ENCODE results near the gene RUSC1.

The RUSC1 gene

GRCh38 chr1:155309423-155310021 lies 11.2 kb upstream of the RUSC1 start:
- H3K27me3 ChIP-seq (ENCODE audit: control insufficient read depth in 1 of 2, insufficient read depth in 2 of 2, low read length in 2 of 2), result no peaks in the 10 kb centered on the region
- peak overlapping the region; percentile 91 to 96 for H3K9ac ChIP-seq (ENCODE audit: low read length in 2 of 2)
- peak overlapping the region; percentile 92 to 98 for H3K4me3 ChIP-seq (ENCODE audit: low read length in 2 of 2)
- H3K27ac ChIP-seq (ENCODE audit: low read length), result peak overlapping the region; percentile 46
- no peaks in the 10 kb centered on the region for H3K9me3 ChIP-seq (ENCODE audit: control insufficient read depth in 2 of 2, low read length in 2 of 2)
- H3K4me1 ChIP-seq (ENCODE audit: control insufficient read depth, insufficient read depth, low read length), result peaks cover 17% of the 10 kb centered on the region
- H3K36me3 ChIP-seq (ENCODE audit: control insufficient read depth in 2 of 2, insufficient read depth in 2 of 2, low read length in 2 of 2), result peaks cover 8 to 9% of the 10 kb centered on the region in 2 donors

- Histone ChIP-seq H3K36me3 (ENCODE audit: control insufficient read depth in 2 of 2, insufficient read depth in 2 of 2, low read length in 2 of 2) (peaks cover 13 to 14% of the 10 kb centered on the region in 2 donors), H3K27ac (ENCODE audit: low read length) (no peak overlapping the region), H3K9me3 (ENCODE audit: control insufficient read depth in 2 of 2, low read length in 2 of 2) (no peaks in the 10 kb centered on the region)
Measured at GRCh38 chr1:155313261-155313660, 7.4 kb upstream of the RUSC1 start.

GRCh38 chr1:155316922-155317321 lies 3.8 kb upstream of the RUSC1 start:
- Histone ChIP-seq H3K4me1 (ENCODE audit: control insufficient read depth, insufficient read depth, low read length) (peaks cover 26% of the 10 kb centered on the region), H3K27me3 (ENCODE audit: control insufficient read depth in 1 of 2, insufficient read depth in 2 of 2, low read length in 2 of 2) (no peaks in the 10 kb centered on the region), H3K9ac (ENCODE audit: low read length in 2 of 2) (no peak overlapping the region), H3K36me3 (ENCODE audit: control insufficient read depth in 2 of 2, insufficient read depth in 2 of 2, low read length in 2 of 2) (peaks cover 16% of the 10 kb centered on the region in 2 donors), H3K9me3 (ENCODE audit: control insufficient read depth in 2 of 2, low read length in 2 of 2) (no peaks in the 10 kb centered on the region), H3K27ac (ENCODE audit: low read length) (no peak overlapping the region), H3K4me3 (ENCODE audit: low read length in 2 of 2) (no peak overlapping the region)

More at GRCh38 chr1:155313261-155313660, 7.4 kb upstream of the RUSC1 start:
- Histone ChIP-seq H3K9ac (ENCODE audit: low read length in 2 of 2) (no peak overlapping the region), H3K4me1 (ENCODE audit: control insufficient read depth, insufficient read depth, low read length) (peaks cover 14% of the 10 kb centered on the region), H3K4me3 (ENCODE audit: low read length in 2 of 2) (no peak overlapping the region), H3K27me3 (ENCODE audit: control insufficient read depth in 1 of 2, insufficient read depth in 2 of 2, low read length in 2 of 2) (no peaks in the 10 kb centered on the region)

GRCh38 chr1:155318082-155318481 lies 2.6 kb upstream of the RUSC1 start:
- Histone ChIP-seq H3K9me3 (ENCODE audit: control insufficient read depth in 2 of 2, low read length in 2 of 2) (no peaks in the 10 kb centered on the region), H3K27ac (ENCODE audit: low read length) (no peak overlapping the region), H3K36me3 (ENCODE audit: control insufficient read depth in 2 of 2, insufficient read depth in 2 of 2, low read length in 2 of 2) (peaks cover 12 to 13% of the 10 kb centered on the region in 2 donors), H3K9ac (ENCODE audit: low read length in 2 of 2) (no peak overlapping the region), H3K4me1 (ENCODE audit: control insufficient read depth, insufficient read depth, low read length) (peaks cover 34% of the 10 kb centered on the region), H3K27me3 (ENCODE audit: control insufficient read depth in 1 of 2, insufficient read depth in 2 of 2, low read length in 2 of 2) (no peaks in the 10 kb centered on the region), H3K4me3 (ENCODE audit: low read length in 2 of 2) (no peak overlapping the region)

- Histone ChIP-seq H3K9me3 (ENCODE audit: control insufficient read depth in 2 of 2, low read length in 2 of 2) (no peaks in the 10 kb centered on the region), H3K9ac (ENCODE audit: low read length in 2 of 2) (no peak overlapping the region), H3K36me3 (ENCODE audit: control insufficient read depth in 2 of 2, insufficient read depth in 2 of 2, low read length in 2 of 2) (peaks cover 8 to 9% of the 10 kb centered on the region in 2 donors), H3K27ac (ENCODE audit: low read length) (no peak overlapping the region), H3K4me1 (ENCODE audit: control insufficient read depth, insufficient read depth, low read length) (peaks cover 42% of the 10 kb centered on the region), H3K27me3 (ENCODE audit: control insufficient read depth in 1 of 2, insufficient read depth in 2 of 2, low read length in 2 of 2) (no peaks in the 10 kb centered on the region), H3K4me3 (ENCODE audit: low read length in 2 of 2) (no peak overlapping the region)
Measured at GRCh38 chr1:155319536-155319935, 1.2 kb upstream of the RUSC1 start.

GRCh38 chr1:155320252-155320651 lies 442 bp upstream of the RUSC1 start:
- H3K9me3 ChIP-seq (ENCODE audit: control insufficient read depth in 2 of 2, low read length in 2 of 2), result no peaks in the 10 kb centered on the region
- H3K9ac ChIP-seq (ENCODE audit: low read length in 2 of 2), result peak overlapping the region; percentile 62 to 71
- peak overlapping the region; percentile 73 to 91 for H3K4me3 ChIP-seq (ENCODE audit: low read length in 2 of 2)
- peaks cover 46% of the 10 kb centered on the region for H3K4me1 ChIP-seq (ENCODE audit: control insufficient read depth, insufficient read depth, low read length)
- H3K36me3 ChIP-seq (ENCODE audit: control insufficient read depth in 2 of 2, insufficient read depth in 2 of 2, low read length in 2 of 2), result peaks cover 3 to 6% of the 10 kb centered on the region in 2 donors
- H3K27ac ChIP-seq (ENCODE audit: low read length), result peak overlapping the region; percentile 88
- H3K27me3 ChIP-seq (ENCODE audit: control insufficient read depth in 1 of 2, insufficient read depth in 2 of 2, low read length in 2 of 2), result no peaks in the 10 kb centered on the region

GRCh38 chr1:155321639-155322503 lies 1.2 kb downstream of the RUSC1 start:
- Histone ChIP-seq H3K9me3 (ENCODE audit: control insufficient read depth in 2 of 2, low read length in 2 of 2) (no peaks in the 10 kb centered on the region), H3K9ac (ENCODE audit: low read length in 2 of 2) (peak overlapping the region; percentile 55 to 62), H3K36me3 (ENCODE audit: control insufficient read depth in 2 of 2, insufficient read depth in 2 of 2, low read length in 2 of 2) (peaks cover 3 to 9% of the 10 kb centered on the region in 2 donors), H3K4me3 (ENCODE audit: low read length in 2 of 2) (peak overlapping the region; percentile 73 to 91), H3K4me1 (ENCODE audit: control insufficient read depth, insufficient read depth, low read length) (peaks cover 55% of the 10 kb centered on the region), H3K27ac (ENCODE audit: low read length) (peak overlapping the region; percentile 88), H3K27me3 (ENCODE audit: control insufficient read depth in 1 of 2, insufficient read depth in 2 of 2, low read length in 2 of 2) (no peaks in the 10 kb centered on the region)

GRCh38 chr1:155322571-155322952 lies 1.9 kb downstream of the RUSC1 start:
- peak overlapping the region; percentile 58 to 62 for H3K9ac ChIP-seq (ENCODE audit: low read length in 2 of 2)

GRCh38 chr1:155322953-155323728 lies 2.4 kb downstream of the RUSC1 start:
- Histone ChIP-seq H3K9ac (ENCODE audit: low read length in 2 of 2) (peak overlapping the region; percentile 72 to 80), H3K36me3 (ENCODE audit: control insufficient read depth in 2 of 2, insufficient read depth in 2 of 2, low read length in 2 of 2) (peaks cover 8 to 13% of the 10 kb centered on the region in 2 donors), H3K27ac (ENCODE audit: low read length) (peak overlapping the region; percentile 88), H3K4me3 (ENCODE audit: low read length in 2 of 2) (peak overlapping the region; percentile 78 to 91), H3K9me3 (ENCODE audit: control insufficient read depth in 2 of 2, low read length in 2 of 2) (no peaks in the 10 kb centered on the region), H3K27me3 (ENCODE audit: control insufficient read depth in 1 of 2, insufficient read depth in 2 of 2, low read length in 2 of 2) (no peaks in the 10 kb centered on the region), H3K4me1 (ENCODE audit: control insufficient read depth, insufficient read depth, low read length) (peaks cover 57% of the 10 kb centered on the region)

More at GRCh38 chr1:155322571-155322952, 1.9 kb downstream of the RUSC1 start:
- peak overlapping the region; percentile 73 to 91 for H3K4me3 ChIP-seq (ENCODE audit: low read length in 2 of 2)
- H3K27ac ChIP-seq (ENCODE audit: low read length), result peak overlapping the region; percentile 88
- no peaks in the 10 kb centered on the region for H3K27me3 ChIP-seq (ENCODE audit: control insufficient read depth in 1 of 2, insufficient read depth in 2 of 2, low read length in 2 of 2)
- H3K36me3 ChIP-seq (ENCODE audit: control insufficient read depth in 2 of 2, insufficient read depth in 2 of 2, low read length in 2 of 2), result peaks cover 6 to 10% of the 10 kb centered on the region in 2 donors
- no peaks in the 10 kb centered on the region for H3K9me3 ChIP-seq (ENCODE audit: control insufficient read depth in 2 of 2, low read length in 2 of 2)
- H3K4me1 ChIP-seq (ENCODE audit: control insufficient read depth, insufficient read depth, low read length), result peaks cover 56% of the 10 kb centered on the region

GRCh38 chr1:155323729-155324036 lies 3.0 kb downstream of the RUSC1 start:
- H3K4me1 ChIP-seq (ENCODE audit: control insufficient read depth, insufficient read depth, low read length), result peaks cover 57% of the 10 kb centered on the region
- H3K36me3 ChIP-seq (ENCODE audit: control insufficient read depth in 2 of 2, insufficient read depth in 2 of 2, low read length in 2 of 2), result peaks cover 8 to 14% of the 10 kb centered on the region in 2 donors
- peak overlapping the region; percentile 88 for H3K27ac ChIP-seq (ENCODE audit: low read length)
- H3K27me3 ChIP-seq (ENCODE audit: control insufficient read depth in 1 of 2, insufficient read depth in 2 of 2, low read length in 2 of 2), result no peaks in the 10 kb centered on the region
- H3K9me3 ChIP-seq (ENCODE audit: control insufficient read depth in 2 of 2, low read length in 2 of 2), result no peaks in the 10 kb centered on the region
- H3K9ac ChIP-seq (ENCODE audit: low read length in 2 of 2), result peak overlapping the region; percentile 78 to 80
- H3K4me3 ChIP-seq (ENCODE audit: low read length in 2 of 2), result peak overlapping the region; percentile 78 to 91
